ENCODE measurements around the gene MRPS7. TPM values are rescaled to one million over a fixed set of nuclear protein-coding genes. Genes with fewer than 3 reads are reported as not detected.

Gene MRPS7
- total RNA-seq, 1 experiment from 2014 or later = 93.7 TPM

GRCh38 chr17:75285123-75285522, 23.4 kb downstream of the MRPS7 start:
- H3K23me2 ChIP-seq (ENCODE audit: insufficient read length, low read depth, low read length, poor library complexity, severe bottlenecking) = peaks cover 8% of the 10 kb centered on the region

More at GRCh38 chr17:75285123-75285522, 23.4 kb downstream of the MRPS7 start:
- Histone ChIP-seq H3K18ac (ENCODE audit: insufficient read length, low read depth, low read length) (no peak overlapping the region), H3K4ac (ENCODE audit: low read depth, low read length) (no peak overlapping the region), H2AFZ (ENCODE audit: low read length) (no peak overlapping the region), H2BK20ac (ENCODE audit: low read depth, low read length, poor library complexity, severe bottlenecking) (no peak overlapping the region), H3K27ac (ENCODE audit: insufficient read length, low read depth, low read length) (no peak overlapping the region), H3K79me2 (ENCODE audit: insufficient read depth, low read length) (no peaks in the 10 kb centered on the region), H3K9ac (ENCODE audit: extremely low read depth, insufficient read length, low read length) (no peak overlapping the region), H3K4me1 (ENCODE audit: insufficient read depth, low read length) (no peaks in the 10 kb centered on the region), H3K56ac (ENCODE audit: insufficient read length, low read depth, low read length) (no peak overlapping the region), H4K91ac (ENCODE audit: insufficient read length, low read depth, low read length) (no peak overlapping the region), H3K4me2 (ENCODE audit: insufficient read depth, insufficient read length, low read length) (no peak overlapping the region), H2BK15ac (ENCODE audit: low read depth, low read length) (no peak overlapping the region), H3K79me1 (ENCODE audit: insufficient read depth, low read depth, low read length, poor library complexity, severe bottlenecking) (no peaks in the 10 kb centered on the region), H3K9me3 (ENCODE audit: control insufficient read depth, low read depth, low read length) (no peaks in the 10 kb centered on the region), H3K23ac (ENCODE audit: insufficient read length, low read depth, low read length) (no peak overlapping the region), H4K20me1 (ENCODE audit: control insufficient read depth, insufficient read depth, insufficient read length) (no peaks in the 10 kb centered on the region), H2BK120ac (ENCODE audit: low read depth, low read length, poor library complexity, severe bottlenecking) (no peak overlapping the region), H3K14ac (ENCODE audit: insufficient read depth, low read length) (no peak overlapping the region), H2AK5ac (ENCODE audit: insufficient read length, low read length) (no peak overlapping the region), H2BK12ac (ENCODE audit: insufficient read length, low read depth, low read length) (no peak overlapping the region), H4K5ac (ENCODE audit: insufficient read length, low read depth, low read length) (no peak overlapping the region), H3T11ph (ENCODE audit: low read length) (no peak overlapping the region), H4K8ac (replicated peaks; ENCODE audit: insufficient read length, low read depth, low read length) (no peak overlapping the region), H3K27me3 (ENCODE audit: insufficient read depth, low read length) (no peaks in the 10 kb centered on the region), H2BK5ac (ENCODE audit: insufficient read length, low read length) (no peak overlapping the region)
- peaks cover 13 to 38% (median 22%) of the 10 kb centered on the region in 3 experiments; a peak in 6 of 7 replicates for H3K36me3 Mint-ChIP-seq (ENCODE audit: insufficient read depth in 1 of 3, low read depth in 3 of 3)
- TF ChIP-seq CTCF (conservative IDR thresholded peaks at IDR 0.05) = no peak
- peaks cover 7 to 10% of the 10 kb centered on the region in 2 experiments for H3K4me1 Mint-ChIP-seq
- no CpG with 5 or more reads among the region's 6 CpGs for WGBS (ENCODE audit: extremely low coverage, insufficient read length, low lambda C conversion rate)
- no peak overlapping the region for H3K27ac Mint-ChIP-seq
- no peak for DNase-seq
- no peaks in the 10 kb centered on the region for H3K27me3 Mint-ChIP-seq (ENCODE audit: low read depth)
- no peak overlapping the region for H3K4me3 Mint-ChIP-seq
- no peaks in the 10 kb centered on the region; a peak in 1 of 5 replicates for H3K9me3 Mint-ChIP-seq
